ENCODE results near the gene SV2B. TPM values are rescaled to one million over a fixed set of nuclear protein-coding genes. Genes with fewer than 3 reads are reported as not detected.

SV2B gene
- polyA plus RNA-seq (2011; rRNA removed) (0.03 and 0.05 TPM in 2 replicates), polyA plus RNA-seq (2017; fragmentation: RNase III; extraction: RNeasy Plus Mini Kit Qiagen cat#74134 plus additional on column Dnase treatment) (not detected in 3 replicates), polyA minus RNA-seq (2011; rRNA and poly(A)+ RNA removed) (0.12 TPM in 1 of 2 replicates, not detected in the other)
- polyA plus RNA-seq (2012; cell fraction: cytosol; rRNA removed) = not detected in 2 replicates
- polyA plus RNA-seq (2012; cell fraction: nucleus; rRNA removed) = not detected in 2 replicates

GRCh38 chr15:91099995-91100813, at the start of gene SV2B:
TSS of gene SV2B (plus strand) at chr15:91100257. CDS start at chr15:91226264, 126,007 bp downstream.
- peak within 1 kb of the TSS; percentile 96 for H3K4me2 ChIP-seq
- ChIA-PET POLR2A (no interaction called here), CTCF (interaction anchor here (0.6 to 1.2 kb wide), 3 partner anchors 10 to 45 kb away, joined by 3 read pairs; no protein-coding TSS in a partner anchor)
- no peak within 1 kb of the TSS for H3K27ac ChIP-seq
- peaks cover 13% of the 10 kb centered on the region; the same call in 2 of the 3 replicates for H3K4me1 ChIP-seq
- 4% methylated on average over 41 of the region's 64 CpGs for WGBS (ENCODE audit: missing lambda C conversion rate)
- H3K9me3 ChIP-seq = peaks cover 3% of the 10 kb centered on the region; the same call in 1 of the 3 replicates
- peak; percentile 68 for ATAC-seq
- DNase-seq (ENCODE audit: low read depth in 1 of 2, low spot score in 1 of 2) = no peak
- TF ChIP-seq HOXA7 (CRISPR knock-in tag; IDR thresholded peaks at IDR 0.05) = no peak
- 0 out of 2 replicates have a peak, but pooled peaks have one; percentile 83 for TF ChIP-seq CBX8 (IDR thresholded peaks at IDR 0.05)
- peak within 1 kb of the TSS; percentile 45 for H3K4me3 ChIP-seq
- FAIRE-seq = no peak

GRCh38 chr15:91051248-91051647, 48.8 kb upstream of the SV2B start:
- ChIA-PET CTCF (interaction anchor here (1.2 to 9.8 kb wide), 6 partner anchors 12 to 222 kb away, joined by 4 to 203 read pairs (median 21); partner anchors contain the start of gene RCCD1), POLR2A (no interaction called here)
- ATAC-seq (no peak), DNase-seq (ENCODE audit: low read depth in 1 of 2, low spot score in 1 of 2) (no peak), FAIRE-seq (no peak)
- no peaks in the 10 kb centered on the region for H3K9me3 ChIP-seq
- WGBS (ENCODE audit: missing lambda C conversion rate) = 34% methylated on average over 8 of the region's 8 CpGs
- no peaks in the 10 kb centered on the region for H3K4me1 ChIP-seq
- no peak overlapping the region for H3K4me3 ChIP-seq
- H3K4me2 ChIP-seq = no peak overlapping the region
- no peak for TF ChIP-seq FOXS1 (CRISPR knock-in tag; IDR thresholded peaks at IDR 0.05)
- no peak overlapping the region for H3K27ac ChIP-seq

GRCh38 chr15:91054816-91055215, 45.2 kb upstream of the SV2B start:
- Histone ChIP-seq H3K4me3 (no peak overlapping the region), H3K4me1 (no peaks in the 10 kb centered on the region), H3K4me2 (no peak overlapping the region), H3K9me3 (no peaks in the 10 kb centered on the region), H3K27ac (no peak overlapping the region)
- ATAC-seq (no peak), FAIRE-seq (no peak), DNase-seq (ENCODE audit: low read depth in 1 of 2, low spot score in 1 of 2) (no peak)
- TF ChIP-seq PBX3 (IDR thresholded peaks at IDR 0.05) (no peak), RAD21 (conservative IDR thresholded peaks at IDR 0.05 in 1 of 2, IDR thresholded peaks at IDR 0.05 in 1 of 2) (no peak), FOSL2 (IDR thresholded peaks at IDR 0.05) (no peak), FOSL2 (CRISPR knock-in tag; IDR thresholded peaks at IDR 0.05) (no peak), MYC (IDR thresholded peaks at IDR 0.05; ENCODE audit: borderline replicate concordance, low read length) (no peak), REST (IDR thresholded peaks at IDR 0.05) (no peak), MAX (IDR thresholded peaks at IDR 0.05) (no peak), HES2 (IDR thresholded peaks at IDR 0.05) (no peak), MAFK (IDR thresholded peaks at IDR 0.05; ENCODE audit: partially characterized antibody) (no peak), HMGXB4 (CRISPR knock-in tag; IDR thresholded peaks at IDR 0.05; ENCODE audit: borderline replicate concordance) (no peak), POLR2AphosphoS2 (conservative IDR thresholded peaks at IDR 0.05; ENCODE audit: low read length) (no peak), TP53 (CRISPR knock-in tag; IDR thresholded peaks at IDR 0.05) (no peak), POLR2A (IDR thresholded peaks at IDR 0.05; ENCODE audit: low read length) (no peak), JUNB (IDR thresholded peaks at IDR 0.05) (no peak), KDM1A (IDR thresholded peaks at IDR 0.05; ENCODE audit: low read depth) (no peak), BHLHE40 (IDR thresholded peaks at IDR 0.05; ENCODE audit: low read depth, low read length) (no peak), CBX8 (IDR thresholded peaks at IDR 0.05) (no peak), RNF2 (IDR thresholded peaks at IDR 0.05; ENCODE audit: borderline replicate concordance, low read depth) (no peak), BCL3 (IDR thresholded peaks at IDR 0.05) (no peak), CHD4 (IDR thresholded peaks at IDR 0.05; ENCODE audit: borderline replicate concordance) (no peak)
- ChIA-PET CTCF (interaction anchor here (0.6 to 9.8 kb wide), 22 partner anchors 9 to 485 kb away, joined by 3 to 203 read pairs (median 7); partner anchors contain the start of gene RCCD1), POLR2A (no interaction called here)
- 48% methylated on average over 2 of the region's 2 CpGs for whole genome bisulfite sequencing (ENCODE audit: missing lambda C conversion rate)
